GDM1 (cell line): ENCODE results near the gene GCC1.

Experiments
- DNase-seq: peaks from one replicate; lab custom pipeline; 2025; lab: John Stamatoyannopoulos, UW

The GCC1 gene

GRCh38 chr7:127585044-127585953 is at the start of gene GCC1:
GCC1 (minus strand) TSS chr7:127585596; CDS start chr7:127585182, 414 bp downstream.
- peak; percentile 78 for DNase-seq

- DNase-seq = no peak
Observed at GRCh38 chr7:127632276-127632910, 47.0 kb upstream of the GCC1 start.

GRCh38 chr7:127629268-127629854 is 44.0 kb upstream of the GCC1 start:
- DNase-seq = peak; percentile 34

GRCh38 chr7:127628445-127628844 is 43.0 kb upstream of the GCC1 start:
- no peak for DNase-seq

GRCh38 chr7:127625331-127625730 is 39.9 kb upstream of the GCC1 start:
- no peak for DNase-seq

- peak; percentile 29 for DNase-seq
Observed at GRCh38 chr7:127620406-127621233, 35.2 kb upstream of the GCC1 start.

- no peak for DNase-seq
Observed at GRCh38 chr7:127619681-127620405, 34.4 kb upstream of the GCC1 start.

- DNase-seq = no peak
Observed at GRCh38 chr7:127618775-127619174, 33.4 kb upstream of the GCC1 start.

GRCh38 chr7:127618042-127618441 is 32.6 kb upstream of the GCC1 start, which contains the start of gene PAX4:
PAX4 (minus strand) TSS chr7:127618142; CDS start chr7:127615928, 2,214 bp downstream.
- no peak for DNase-seq

GRCh38 chr7:127616724-127617123 is 31.3 kb upstream of the GCC1 start:
- DNase-seq = no peak

- no peak for DNase-seq
Observed at GRCh38 chr7:127612263-127612662, 26.9 kb upstream of the GCC1 start.

GRCh38 chr7:127609297-127609696 is 23.9 kb upstream of the GCC1 start:
- no peak for DNase-seq

- no peak for DNase-seq
Observed at GRCh38 chr7:127608446-127608845, 23.1 kb upstream of the GCC1 start.

GRCh38 chr7:127600885-127601284 is 15.5 kb upstream of the GCC1 start:
- no peak for DNase-seq

GRCh38 chr7:127598318-127598717 is 12.9 kb upstream of the GCC1 start:
- no peak for DNase-seq

GRCh38 chr7:127595737-127596136 is 10.3 kb upstream of the GCC1 start:
- no peak for DNase-seq

GRCh38 chr7:127594490-127594889 is 9.1 kb upstream of the GCC1 start:
- DNase-seq = peak; percentile 76

- DNase-seq = no peak
Observed at GRCh38 chr7:127592550-127592949, 7.2 kb upstream of the GCC1 start.

- no peak for DNase-seq
Observed at GRCh38 chr7:127591591-127591990, 6.2 kb upstream of the GCC1 start.

- DNase-seq = no peak
Observed at GRCh38 chr7:127591189-127591588, 5.8 kb upstream of the GCC1 start.

- DNase-seq = no peak
Observed at GRCh38 chr7:127589896-127590295, 4.5 kb upstream of the GCC1 start.
